ENCODE measurements around the gene ASB14. TPM values are rescaled to one million over a fixed set of nuclear protein-coding genes. Genes with fewer than 3 reads are reported as not detected.

The ASB14 gene
- total and polyA plus RNA-seq, 3 experiments from 2014 or later, result 0.24 TPM; not detected in 2

DNA sequence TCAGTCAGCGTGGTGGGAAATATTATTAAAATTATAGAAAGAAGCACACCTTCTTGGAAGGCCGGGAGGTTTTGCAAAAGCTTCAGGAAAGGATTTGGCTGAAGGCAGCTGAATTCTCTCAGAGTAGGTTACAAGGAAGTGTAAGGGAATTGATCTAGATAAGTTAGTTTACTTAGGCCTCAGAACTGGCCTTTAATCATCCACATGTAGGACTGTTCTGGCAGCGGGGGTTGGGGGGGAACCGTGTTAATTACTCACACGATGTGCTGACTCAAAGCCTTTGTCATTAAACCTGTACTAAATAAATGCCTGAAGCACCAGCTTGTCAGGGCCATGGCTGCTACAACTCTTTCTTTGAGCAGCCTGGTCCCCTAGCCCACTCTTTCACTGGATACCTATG is 12.8 kb downstream of the ASB14 start:
- H3K4me1 Mint-ChIP-seq, result no peaks in the 10 kb centered on the region
- no peaks in the 10 kb centered on the region for H3K27me3 Mint-ChIP-seq
- Histone ChIP-seq H3K36me3 (ENCODE audit: insufficient read depth, low read length) (no peaks in the 10 kb centered on the region), H3K27ac (ENCODE audit: low read depth, low read length) (no peak overlapping the region), H3K27me3 (ENCODE audit: insufficient read depth, low read length, poor library complexity, severe bottlenecking) (no peaks in the 10 kb centered on the region), H3K4me1 (ENCODE audit: insufficient read depth, low read length) (no peaks in the 10 kb centered on the region), H3K9me3 (ENCODE audit: low read length) (no peaks in the 10 kb centered on the region), H3K4me3 (ENCODE audit: low read length) (no peak overlapping the region)
- peaks cover 0 to 6% (median 2%) of the 10 kb centered on the region in 3 donors for H3K36me3 Mint-ChIP-seq
- H3K9me3 Mint-ChIP-seq, result no peaks in the 10 kb centered on the region
- no peak for DNase-seq
- peak overlapping the region in 1 of 8 donors; percentile 41 for H3K27ac Mint-ChIP-seq
- POLR2A ChIA-PET, result no interaction called here
- CTCF ChIA-PET, result interaction anchor here (0.7 kb wide), 1 partner anchor 22 kb away, joined by 3 read pairs; no protein-coding TSS in a partner anchor
- H3K4me3 Mint-ChIP-seq, result no peak overlapping the region

DNA sequence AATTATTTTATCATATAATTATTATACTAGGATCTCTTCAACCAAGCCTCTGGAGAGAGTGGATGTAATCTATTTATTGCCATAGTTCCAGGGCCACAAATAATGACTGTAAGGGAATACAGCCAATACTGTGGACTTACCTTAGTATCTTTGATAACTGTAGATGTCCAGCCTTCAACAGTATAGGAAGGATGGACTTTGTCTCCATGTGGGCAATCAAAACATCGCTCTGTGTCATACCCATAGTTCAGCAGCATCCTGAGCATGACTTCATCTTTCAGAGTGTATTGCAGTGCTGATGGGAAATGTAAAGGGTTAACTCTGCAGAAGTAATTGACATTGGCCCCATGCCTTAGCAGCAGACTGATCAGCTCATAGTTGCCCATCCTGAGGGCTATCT is 14.2 kb downstream of the ASB14 start:
- no peaks in the 10 kb centered on the region for H3K4me1 Mint-ChIP-seq

DNA sequence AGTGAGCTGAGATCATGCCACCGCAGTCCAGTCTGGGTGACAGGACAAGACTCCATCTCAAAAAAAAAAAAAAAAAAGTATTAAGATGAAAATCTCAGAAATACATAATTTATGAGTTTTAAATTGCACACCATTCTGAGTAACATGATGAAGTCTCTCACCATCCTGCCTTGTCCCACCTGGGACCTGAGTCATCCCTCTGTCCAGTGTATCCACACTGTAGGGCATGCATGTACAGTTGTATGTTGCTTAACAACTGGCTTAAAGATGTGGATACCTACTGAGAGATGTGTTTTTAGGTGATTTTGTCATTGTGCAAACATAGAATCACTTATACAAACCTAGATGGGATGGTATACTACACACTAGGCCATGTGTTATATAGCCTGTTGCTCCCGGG is 17.1 kb downstream of the ASB14 start:
- no peak for DNase-seq
- no peaks in the 10 kb centered on the region for H3K36me3 ChIP-seq (ENCODE audit: insufficient read depth, low read length)
- no peaks in the 10 kb centered on the region for H3K9me3 Mint-ChIP-seq
- peaks cover 4 to 30% (median 10%) of the 10 kb centered on the region in 3 donors for H3K36me3 Mint-ChIP-seq
- H3K27me3 Mint-ChIP-seq, result no peaks in the 10 kb centered on the region
- H3K27ac Mint-ChIP-seq, result no peak overlapping the region
- no peaks in the 10 kb centered on the region for H3K4me1 ChIP-seq (ENCODE audit: insufficient read depth, low read length)
- no peaks in the 10 kb centered on the region for H3K4me1 Mint-ChIP-seq
- H3K27me3 ChIP-seq (ENCODE audit: insufficient read depth, low read length, poor library complexity, severe bottlenecking), result no peaks in the 10 kb centered on the region
- no peak overlapping the region for H3K4me3 ChIP-seq (ENCODE audit: low read length)
- POLR2A ChIA-PET, result no interaction called here
- H3K9me3 ChIP-seq (ENCODE audit: low read length), result no peaks in the 10 kb centered on the region
- H3K27ac ChIP-seq (ENCODE audit: low read depth, low read length), result no peak overlapping the region
- no peak overlapping the region for H3K4me3 Mint-ChIP-seq
- CTCF ChIA-PET, result no interaction called here

More for the DNA sequence above, 14.2 kb downstream of the ASB14 start:
- H3K36me3 Mint-ChIP-seq, result peaks cover 4 to 11% (median 9%) of the 10 kb centered on the region in 3 donors
- no peaks in the 10 kb centered on the region for H3K9me3 Mint-ChIP-seq
- DNase-seq, result no peak
- no peaks in the 10 kb centered on the region for H3K36me3 ChIP-seq (ENCODE audit: insufficient read depth, low read length)
- no peak overlapping the region for H3K4me3 ChIP-seq (ENCODE audit: low read length)
- H3K27me3 ChIP-seq (ENCODE audit: insufficient read depth, low read length, poor library complexity, severe bottlenecking), result no peaks in the 10 kb centered on the region
- no peaks in the 10 kb centered on the region for H3K27me3 Mint-ChIP-seq
- no peak overlapping the region for H3K4me3 Mint-ChIP-seq
- no peaks in the 10 kb centered on the region for H3K9me3 ChIP-seq (ENCODE audit: low read length)
- peak overlapping the region in 1 of 8 donors; percentile 29 for H3K27ac Mint-ChIP-seq
- ChIA-PET CTCF (no interaction called here), POLR2A (no interaction called here)
- H3K27ac ChIP-seq (ENCODE audit: low read depth, low read length), result no peak overlapping the region
- no peaks in the 10 kb centered on the region for H3K4me1 ChIP-seq (ENCODE audit: insufficient read depth, low read length)

DNA sequence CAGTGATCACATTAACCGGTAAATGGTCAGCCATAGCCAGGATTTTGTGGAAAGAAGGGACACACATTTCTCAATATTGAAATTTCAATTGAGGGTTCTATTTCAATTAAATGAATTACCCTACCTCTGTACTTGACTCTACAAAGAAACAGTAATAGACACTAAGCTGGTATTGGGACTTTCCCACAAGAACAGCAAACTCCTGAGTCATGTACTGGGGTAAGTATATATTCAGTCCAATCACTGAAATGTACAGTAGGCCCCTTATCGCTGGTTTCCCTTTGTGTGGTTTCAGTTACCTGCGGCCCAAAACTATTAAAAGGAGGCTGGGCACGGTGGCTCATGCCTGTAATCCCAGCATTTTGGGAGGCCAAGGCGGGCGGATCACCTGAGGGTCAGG is 17.6 kb downstream of the ASB14 start:
- H3K36me3 ChIP-seq (ENCODE audit: insufficient read depth, low read length), result no peaks in the 10 kb centered on the region
- ChIA-PET POLR2A (no interaction called here), CTCF (no interaction called here)
- Mint-ChIP-seq H3K4me1 (no peaks in the 10 kb centered on the region), H3K27me3 (no peaks in the 10 kb centered on the region), H3K9me3 (no peaks in the 10 kb centered on the region), H3K27ac (no peak overlapping the region), H3K36me3 (peaks cover 4 to 35% (median 10%) of the 10 kb centered on the region in 3 donors), H3K4me3 (no peak overlapping the region)
- no peak overlapping the region for H3K4me3 ChIP-seq (ENCODE audit: low read length)
- no peaks in the 10 kb centered on the region for H3K4me1 ChIP-seq (ENCODE audit: insufficient read depth, low read length)
- H3K27me3 ChIP-seq (ENCODE audit: insufficient read depth, low read length, poor library complexity, severe bottlenecking), result no peaks in the 10 kb centered on the region
- no peak for DNase-seq
- H3K9me3 ChIP-seq (ENCODE audit: low read length), result no peaks in the 10 kb centered on the region
- H3K27ac ChIP-seq (ENCODE audit: low read depth, low read length), result no peak overlapping the region

DNA sequence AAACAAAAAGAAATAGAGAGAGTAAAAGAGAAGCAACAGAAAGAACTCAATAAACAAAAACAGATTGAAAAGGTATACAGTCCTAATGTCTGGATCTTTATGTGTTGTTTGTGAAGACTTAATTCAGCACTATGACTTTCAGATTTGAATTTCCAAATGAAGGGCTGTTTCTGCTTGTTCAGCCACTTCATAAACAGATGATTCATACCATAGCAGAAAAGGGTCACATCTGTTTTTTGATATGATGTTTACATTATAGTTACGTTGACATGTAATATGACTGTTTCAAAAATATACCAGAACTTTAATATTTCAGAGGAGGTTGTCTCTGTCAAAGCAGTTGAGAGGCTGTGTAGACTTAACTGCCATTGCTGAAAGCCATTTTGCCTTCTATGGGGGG is 24.1 kb downstream of the ASB14 start:
- Mint-ChIP-seq H3K27me3 (no peaks in the 10 kb centered on the region), H3K27ac (no peak overlapping the region), H3K36me3 (peaks cover 39 to 81% (median 48%) of the 10 kb centered on the region in 3 donors), H3K4me3 (no peak overlapping the region), H3K4me1 (no peaks in the 10 kb centered on the region), H3K9me3 (peaks cover 0 to 8% (median 3%) of the 10 kb centered on the region in 5 donors)
- ChIA-PET CTCF (no interaction called here), POLR2A (no interaction called here)
- Histone ChIP-seq H3K4me1 (ENCODE audit: insufficient read depth, low read length) (no peaks in the 10 kb centered on the region), H3K27me3 (ENCODE audit: insufficient read depth, low read length, poor library complexity, severe bottlenecking) (no peaks in the 10 kb centered on the region), H3K4me3 (ENCODE audit: low read length) (no peak overlapping the region), H3K36me3 (ENCODE audit: insufficient read depth, low read length) (peaks cover 12% of the 10 kb centered on the region), H3K27ac (ENCODE audit: low read depth, low read length) (no peak overlapping the region), H3K9me3 (ENCODE audit: low read length) (no peaks in the 10 kb centered on the region)
- no peak for DNase-seq

DNA sequence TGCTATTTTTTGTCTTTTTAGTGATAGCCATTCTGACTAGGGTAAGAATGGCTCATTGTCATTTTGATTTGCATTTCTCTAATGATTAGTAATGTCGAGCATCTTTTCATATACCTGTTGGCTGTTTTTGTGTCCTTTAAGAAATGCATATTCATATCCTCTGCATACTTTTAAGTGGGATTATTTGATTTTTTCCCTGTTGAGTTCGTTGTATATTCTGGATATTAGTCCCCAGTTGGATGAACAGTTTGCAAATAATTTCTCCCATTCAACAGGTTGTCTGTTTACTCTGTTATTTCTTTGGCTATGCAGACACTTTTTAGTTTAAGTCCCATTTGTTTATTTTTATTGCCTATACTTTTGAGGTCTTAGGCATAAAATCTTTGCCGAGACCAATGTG is 30.6 kb downstream of the ASB14 start:
- H3K36me3 ChIP-seq (ENCODE audit: insufficient read depth, low read length), result peaks cover 16% of the 10 kb centered on the region
- no peak overlapping the region for H3K4me3 ChIP-seq (ENCODE audit: low read length)
- POLR2A ChIA-PET, result no interaction called here
- Mint-ChIP-seq H3K36me3 (peaks cover 53 to 87% (median 63%) of the 10 kb centered on the region in 3 donors), H3K9me3 (peaks cover 0 to 8% (median 3%) of the 10 kb centered on the region in 5 donors), H3K27ac (no peak overlapping the region), H3K4me1 (no peaks in the 10 kb centered on the region), H3K27me3 (no peaks in the 10 kb centered on the region), H3K4me3 (no peak overlapping the region)
- no peak for DNase-seq
- H3K9me3 ChIP-seq (ENCODE audit: low read length), result no peaks in the 10 kb centered on the region
- H3K4me1 ChIP-seq (ENCODE audit: insufficient read depth, low read length), result no peaks in the 10 kb centered on the region
- CTCF ChIA-PET, result no interaction called here
- H3K27me3 ChIP-seq (ENCODE audit: insufficient read depth, low read length, poor library complexity, severe bottlenecking), result no peaks in the 10 kb centered on the region
- no peak overlapping the region for H3K27ac ChIP-seq (ENCODE audit: low read depth, low read length)

DNA sequence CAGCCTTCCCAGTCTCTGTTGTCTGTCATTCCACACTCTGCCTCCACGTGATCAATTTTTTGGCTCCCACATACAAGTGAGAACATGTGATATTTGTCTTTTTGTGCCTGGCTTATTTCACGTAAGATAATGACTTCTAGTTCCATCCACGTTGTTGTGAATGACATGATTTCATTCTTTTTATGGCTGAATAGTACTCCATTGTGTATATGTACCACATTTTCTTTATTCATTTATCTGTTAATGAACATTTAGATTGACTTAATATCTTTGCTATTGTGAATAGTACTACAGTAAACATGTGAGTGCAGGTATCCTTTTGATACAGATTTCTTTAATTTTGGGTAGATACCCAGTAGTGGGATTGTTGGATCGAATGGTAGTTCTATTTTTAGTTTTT is 31.4 kb downstream of the ASB14 start:
- H3K4me1 ChIP-seq (ENCODE audit: insufficient read depth, low read length), result no peaks in the 10 kb centered on the region
- no peak for DNase-seq
- peaks cover 16% of the 10 kb centered on the region for H3K36me3 ChIP-seq (ENCODE audit: insufficient read depth, low read length)
- POLR2A ChIA-PET, result no interaction called here
- Mint-ChIP-seq H3K4me3 (no peak overlapping the region), H3K27me3 (no peaks in the 10 kb centered on the region), H3K36me3 (peaks cover 46 to 82% (median 56%) of the 10 kb centered on the region in 3 donors), H3K9me3 (peaks cover 0 to 8% (median 3%) of the 10 kb centered on the region in 5 donors), H3K4me1 (no peaks in the 10 kb centered on the region), H3K27ac (peak overlapping the region in 2 of 8 donors; percentile 0 to 54)
- no peaks in the 10 kb centered on the region for H3K9me3 ChIP-seq (ENCODE audit: low read length)
- H3K4me3 ChIP-seq (ENCODE audit: low read length), result no peak overlapping the region
- no peaks in the 10 kb centered on the region for H3K27me3 ChIP-seq (ENCODE audit: insufficient read depth, low read length, poor library complexity, severe bottlenecking)
- CTCF ChIA-PET, result no interaction called here
- no peak overlapping the region for H3K27ac ChIP-seq (ENCODE audit: low read depth, low read length)

DNA sequence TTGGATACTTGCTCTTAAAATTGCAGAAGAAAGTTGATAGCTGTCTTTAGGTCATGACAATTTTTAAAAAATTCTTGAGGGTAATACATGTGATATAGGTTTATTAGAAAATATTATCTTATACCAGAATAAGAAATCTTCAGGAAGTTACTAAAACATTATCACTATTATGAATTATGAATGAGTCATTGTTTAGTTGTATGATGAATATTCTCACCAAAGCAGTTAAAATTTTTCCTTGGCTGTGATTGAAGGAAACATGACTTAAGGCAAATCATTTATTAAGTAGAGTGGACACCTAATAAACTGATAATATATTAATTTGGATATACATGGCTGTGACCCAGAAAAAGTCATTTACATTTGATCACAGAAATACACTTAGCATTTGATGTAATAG is 34.8 kb downstream of the ASB14 start:
- DNase-seq, result no peak
- ChIA-PET CTCF (interaction anchor here (0.6 kb wide), 1 partner anchor 23 kb away, joined by 3 read pairs; no protein-coding TSS in a partner anchor), POLR2A (no interaction called here)
- no peaks in the 10 kb centered on the region for H3K4me1 Mint-ChIP-seq
- no peak overlapping the region for H3K4me3 Mint-ChIP-seq
- Histone ChIP-seq H3K9me3 (ENCODE audit: low read length) (no peaks in the 10 kb centered on the region), H3K27me3 (ENCODE audit: insufficient read depth, low read length, poor library complexity, severe bottlenecking) (no peaks in the 10 kb centered on the region), H3K4me3 (ENCODE audit: low read length) (no peak overlapping the region), H3K27ac (ENCODE audit: low read depth, low read length) (no peak overlapping the region), H3K4me1 (ENCODE audit: insufficient read depth, low read length) (no peaks in the 10 kb centered on the region), H3K36me3 (ENCODE audit: insufficient read depth, low read length) (peaks cover 10% of the 10 kb centered on the region)
- peaks cover 24 to 69% (median 31%) of the 10 kb centered on the region in 3 donors for H3K36me3 Mint-ChIP-seq
- H3K27ac Mint-ChIP-seq, result no peak overlapping the region
- no peaks in the 10 kb centered on the region for H3K9me3 Mint-ChIP-seq
- no peaks in the 10 kb centered on the region for H3K27me3 Mint-ChIP-seq

DNA sequence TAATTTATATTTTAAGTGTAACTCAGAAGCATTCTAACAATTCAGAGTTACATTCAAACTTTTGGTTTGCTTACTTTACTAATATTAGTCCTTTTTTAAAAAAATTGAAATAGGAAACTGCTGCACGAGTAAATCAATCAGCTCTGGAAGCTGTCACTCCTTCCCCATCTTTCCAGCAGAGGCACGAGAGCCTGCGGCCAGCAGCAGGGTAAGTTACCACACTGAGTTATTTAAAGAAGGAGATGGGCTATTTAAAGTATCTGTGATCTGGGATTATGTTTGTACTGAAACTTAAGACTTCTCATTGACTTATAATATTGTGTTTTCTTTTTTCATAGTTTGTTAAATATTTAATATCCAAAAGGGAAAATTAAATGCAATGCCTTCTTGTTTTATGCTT is 35.6 kb downstream of the ASB14 start:
- H3K4me3 ChIP-seq (ENCODE audit: low read length), result no peak overlapping the region
- no peaks in the 10 kb centered on the region for H3K4me1 Mint-ChIP-seq
- H3K27me3 ChIP-seq (ENCODE audit: insufficient read depth, low read length, poor library complexity, severe bottlenecking), result no peaks in the 10 kb centered on the region
- H3K4me1 ChIP-seq (ENCODE audit: insufficient read depth, low read length), result no peaks in the 10 kb centered on the region
- ChIA-PET POLR2A (no interaction called here), CTCF (no interaction called here)
- peaks cover 10% of the 10 kb centered on the region for H3K36me3 ChIP-seq (ENCODE audit: insufficient read depth, low read length)
- H3K27me3 Mint-ChIP-seq, result no peaks in the 10 kb centered on the region
- H3K36me3 Mint-ChIP-seq, result peaks cover 17 to 71% (median 31%) of the 10 kb centered on the region in 3 donors
- H3K9me3 ChIP-seq (ENCODE audit: low read length), result no peaks in the 10 kb centered on the region
- H3K27ac ChIP-seq (ENCODE audit: low read depth, low read length), result no peak overlapping the region
- no peak overlapping the region for H3K4me3 Mint-ChIP-seq
- H3K9me3 Mint-ChIP-seq, result no peaks in the 10 kb centered on the region
- peak overlapping the region in 2 of 8 donors; percentile 23 to 43 for H3K27ac Mint-ChIP-seq
- no peak for DNase-seq
